ENCODE data around the gene PRKRIP1. TPM values are rescaled to one million over a fixed set of nuclear protein-coding genes. Genes with fewer than 3 reads are reported as not detected.

PRKRIP1 gene
- total RNA-seq, 1 experiment from 2014 or later = 38.8 TPM

DNA sequence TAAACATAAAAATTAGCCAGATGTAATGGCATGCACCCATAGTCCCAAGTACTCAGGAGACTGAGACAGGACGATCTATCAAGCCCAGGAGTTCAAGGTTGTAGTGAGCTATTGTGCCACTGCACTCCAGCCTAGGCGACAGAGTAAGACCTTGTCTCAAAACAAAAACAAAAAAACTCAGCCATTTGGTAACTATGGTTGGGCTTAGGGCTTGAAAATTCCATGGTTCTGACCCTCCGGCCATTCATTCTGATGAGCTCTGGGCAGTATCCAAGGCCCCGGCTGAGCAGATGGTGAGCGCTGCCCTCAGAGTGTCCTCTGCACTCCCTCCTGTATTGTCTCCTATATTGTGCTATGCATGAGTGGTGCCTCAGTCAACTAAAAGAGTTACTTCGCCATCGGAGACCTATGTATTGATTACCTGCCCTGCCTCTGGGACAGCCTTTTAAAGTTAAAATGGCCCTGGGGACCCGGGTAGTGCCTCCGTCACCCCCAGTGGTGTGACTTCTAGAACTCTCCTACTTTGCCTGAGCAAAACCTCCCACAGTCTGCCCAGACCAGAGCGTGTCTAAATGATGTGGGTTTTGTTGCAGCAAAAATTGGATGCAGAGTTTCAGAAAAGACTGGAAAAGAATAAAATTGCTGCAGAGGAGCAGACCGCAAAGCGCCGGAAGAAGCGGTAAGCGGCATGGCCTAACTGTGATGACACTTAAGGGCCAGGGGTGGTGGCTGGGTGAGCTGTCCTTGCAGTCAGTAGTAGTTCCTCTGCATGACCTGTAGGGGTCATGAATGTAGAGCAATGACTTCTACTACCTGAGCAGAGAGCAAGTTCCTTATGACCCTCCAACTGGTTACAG is 8.1 kb downstream of the PRKRIP1 start:
- Histone ChIP-seq H4K5ac (ENCODE audit: insufficient read length, low read depth, low read length) (no peak overlapping the region), H2BK120ac (ENCODE audit: low read depth, low read length, poor library complexity, severe bottlenecking) (no peak overlapping the region), H3K9me3 (ENCODE audit: control insufficient read depth, low read depth, low read length) (no peaks in the 10 kb centered on the region), H4K8ac (replicated peaks; ENCODE audit: insufficient read length, low read depth, low read length) (no peak overlapping the region), H3K14ac (ENCODE audit: insufficient read depth, low read length) (no peak overlapping the region), H3K23ac (ENCODE audit: insufficient read length, low read depth, low read length) (no peak overlapping the region), H2BK12ac (ENCODE audit: insufficient read length, low read depth, low read length) (no peak overlapping the region), H3K23me2 (ENCODE audit: insufficient read length, low read depth, low read length, poor library complexity, severe bottlenecking) (no peaks in the 10 kb centered on the region), H3T11ph (ENCODE audit: low read length) (no peak overlapping the region), H2BK15ac (ENCODE audit: low read depth, low read length) (no peak overlapping the region), H3K56ac (ENCODE audit: insufficient read length, low read depth, low read length) (no peak overlapping the region), H3K4me1 (ENCODE audit: insufficient read depth, low read length) (no peaks in the 10 kb centered on the region), H3K27ac (ENCODE audit: insufficient read length, low read depth, low read length) (no peak overlapping the region), H3K4me2 (ENCODE audit: insufficient read depth, insufficient read length, low read length) (no peak overlapping the region), H3K27me3 (ENCODE audit: insufficient read depth, low read length) (no peaks in the 10 kb centered on the region), H2BK20ac (ENCODE audit: low read depth, low read length, poor library complexity, severe bottlenecking) (no peak overlapping the region), H2BK5ac (ENCODE audit: insufficient read length, low read length) (no peak overlapping the region), H4K91ac (ENCODE audit: insufficient read length, low read depth, low read length) (no peak overlapping the region), H3K18ac (ENCODE audit: insufficient read length, low read depth, low read length) (no peak overlapping the region), H4K20me1 (ENCODE audit: control insufficient read depth, insufficient read depth, insufficient read length) (no peaks in the 10 kb centered on the region), H2AFZ (ENCODE audit: low read length) (no peak overlapping the region), H3K79me1 (ENCODE audit: insufficient read depth, low read depth, low read length, poor library complexity, severe bottlenecking) (peaks cover 3% of the 10 kb centered on the region), H2AK5ac (ENCODE audit: insufficient read length, low read length) (no peak overlapping the region), H3K79me2 (ENCODE audit: insufficient read depth, low read length) (no peaks in the 10 kb centered on the region), H3K4ac (ENCODE audit: low read depth, low read length) (no peak overlapping the region), H3K9ac (ENCODE audit: extremely low read depth, insufficient read length, low read length) (no peak overlapping the region)
- no peak overlapping the region for H3K4me3 Mint-ChIP-seq
- peak; percentile 72 for DNase-seq
- no peak overlapping the region for H3K27ac Mint-ChIP-seq
- H3K27me3 Mint-ChIP-seq (ENCODE audit: low read depth) = no peaks in the 10 kb centered on the region
- TF ChIP-seq, protein P1, sequence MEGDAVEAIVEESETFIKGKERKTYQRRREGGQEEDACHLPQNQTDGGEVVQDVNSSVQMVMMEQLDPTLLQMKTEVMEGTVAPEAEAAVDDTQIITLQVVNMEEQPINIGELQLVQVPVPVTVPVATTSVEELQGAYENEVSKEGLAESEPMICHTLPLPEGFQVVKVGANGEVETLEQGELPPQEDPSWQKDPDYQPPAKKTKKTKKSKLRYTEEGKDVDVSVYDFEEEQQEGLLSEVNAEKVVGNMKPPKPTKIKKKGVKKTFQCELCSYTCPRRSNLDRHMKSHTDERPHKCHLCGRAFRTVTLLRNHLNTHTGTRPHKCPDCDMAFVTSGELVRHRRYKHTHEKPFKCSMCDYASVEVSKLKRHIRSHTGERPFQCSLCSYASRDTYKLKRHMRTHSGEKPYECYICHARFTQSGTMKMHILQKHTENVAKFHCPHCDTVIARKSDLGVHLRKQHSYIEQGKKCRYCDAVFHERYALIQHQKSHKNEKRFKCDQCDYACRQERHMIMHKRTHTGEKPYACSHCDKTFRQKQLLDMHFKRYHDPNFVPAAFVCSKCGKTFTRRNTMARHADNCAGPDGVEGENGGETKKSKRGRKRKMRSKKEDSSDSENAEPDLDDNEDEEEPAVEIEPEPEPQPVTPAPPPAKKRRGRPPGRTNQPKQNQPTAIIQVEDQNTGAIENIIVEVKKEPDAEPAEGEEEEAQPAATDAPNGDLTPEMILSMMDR (conservative IDR thresholded peaks at IDR 0.05) = peak; percentile 76
- peaks cover 1 to 2% of the 10 kb centered on the region in 2 experiments; a peak in 3 of 5 replicates for H3K9me3 Mint-ChIP-seq
- H3K4me1 Mint-ChIP-seq = no peaks in the 10 kb centered on the region
- no CpG with 5 or more reads among the region's 15 CpGs for WGBS (ENCODE audit: extremely low coverage, insufficient read length, low lambda C conversion rate)
- H3K36me3 Mint-ChIP-seq (ENCODE audit: insufficient read depth in 1 of 3, low read depth in 3 of 3) = peaks cover 48 to 96% (median 83%) of the 10 kb centered on the region in 3 experiments

Data from H9 (cell line).